ENCODE data around the gene IL1RAP. TPM values are rescaled to one million over a fixed set of nuclear protein-coding genes. Genes with fewer than 3 reads are reported as not detected.

Gene IL1RAP
- total RNA-seq, 2 donors from 2014 or later, result 3.4 to 6.3 TPM

DNA sequence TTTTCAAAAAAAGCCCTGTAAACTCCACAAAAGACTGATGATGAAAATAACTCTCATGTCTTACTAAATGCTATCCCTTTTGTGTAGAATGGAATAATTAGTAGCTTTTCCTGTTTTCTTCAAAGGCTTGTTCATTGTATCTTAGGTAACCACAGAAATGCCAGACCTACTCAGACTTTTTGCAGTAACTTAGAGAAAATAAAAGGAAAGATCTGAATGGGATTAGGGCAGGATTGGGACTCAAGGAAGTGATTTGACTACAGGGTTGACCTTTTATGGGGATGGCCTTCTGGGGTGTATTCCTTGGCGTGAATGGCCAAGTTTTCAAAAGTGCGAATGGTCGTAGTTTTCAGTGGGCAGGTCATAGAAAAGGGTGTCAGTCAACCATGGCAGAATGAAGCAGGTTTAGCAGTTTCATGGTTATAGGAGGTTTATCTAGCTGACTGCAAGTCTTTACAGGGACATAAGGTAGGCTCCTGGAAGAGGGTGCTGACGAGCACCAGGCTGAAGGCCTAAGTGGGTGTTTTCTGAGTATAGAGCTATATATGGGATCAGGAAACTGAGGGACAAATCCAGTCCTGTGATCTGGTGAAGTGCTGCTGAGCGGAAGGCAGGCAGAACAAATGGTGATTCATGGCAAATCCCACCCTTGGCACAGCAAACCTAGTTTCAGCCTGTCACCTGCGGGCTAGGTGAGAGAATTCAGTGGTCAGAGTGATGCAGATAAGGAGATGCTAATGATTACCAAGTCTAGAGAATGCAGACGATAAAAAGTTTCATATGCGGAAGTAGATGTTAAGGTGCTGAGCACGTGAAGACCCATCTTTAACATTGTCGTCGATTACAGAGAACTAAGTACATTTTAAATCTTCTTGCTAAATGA lies 46.4 kb downstream of the IL1RAP start:
- H3K36me3 ChIP-seq, result no peaks in the 10 kb centered on the region
- no peak overlapping the region for H3K4me3 ChIP-seq
- H3K9me3 ChIP-seq, result no peaks in the 10 kb centered on the region
- TF ChIP-seq, protein P1, sequence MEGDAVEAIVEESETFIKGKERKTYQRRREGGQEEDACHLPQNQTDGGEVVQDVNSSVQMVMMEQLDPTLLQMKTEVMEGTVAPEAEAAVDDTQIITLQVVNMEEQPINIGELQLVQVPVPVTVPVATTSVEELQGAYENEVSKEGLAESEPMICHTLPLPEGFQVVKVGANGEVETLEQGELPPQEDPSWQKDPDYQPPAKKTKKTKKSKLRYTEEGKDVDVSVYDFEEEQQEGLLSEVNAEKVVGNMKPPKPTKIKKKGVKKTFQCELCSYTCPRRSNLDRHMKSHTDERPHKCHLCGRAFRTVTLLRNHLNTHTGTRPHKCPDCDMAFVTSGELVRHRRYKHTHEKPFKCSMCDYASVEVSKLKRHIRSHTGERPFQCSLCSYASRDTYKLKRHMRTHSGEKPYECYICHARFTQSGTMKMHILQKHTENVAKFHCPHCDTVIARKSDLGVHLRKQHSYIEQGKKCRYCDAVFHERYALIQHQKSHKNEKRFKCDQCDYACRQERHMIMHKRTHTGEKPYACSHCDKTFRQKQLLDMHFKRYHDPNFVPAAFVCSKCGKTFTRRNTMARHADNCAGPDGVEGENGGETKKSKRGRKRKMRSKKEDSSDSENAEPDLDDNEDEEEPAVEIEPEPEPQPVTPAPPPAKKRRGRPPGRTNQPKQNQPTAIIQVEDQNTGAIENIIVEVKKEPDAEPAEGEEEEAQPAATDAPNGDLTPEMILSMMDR (IDR thresholded peaks at IDR 0.05), result no peak
- no peak for DNase-seq (ENCODE audit: low spot score)
- H3K27me3 ChIP-seq, result no peaks in the 10 kb centered on the region
- H3K27ac ChIP-seq, result no peak overlapping the region
- H3K4me1 ChIP-seq, result no peaks in the 10 kb centered on the region

GRCh38 chr3:190562866-190563510 lies 49.1 kb downstream of the IL1RAP start:
- Histone ChIP-seq H3K4me1 (peaks cover 0 to 18% of the 10 kb centered on the region in 2 donors), H3K9me3 (no peaks in the 10 kb centered on the region), H3K27me3 (no peaks in the 10 kb centered on the region), H3K27ac (no peak overlapping the region), H3K36me3 (no peaks in the 10 kb centered on the region), H3K4me3 (no peak overlapping the region)
- no peak for DNase-seq (ENCODE audit: low spot score)
- TF ChIP-seq, protein P1 (IDR thresholded peaks at IDR 0.05), result no peak

GRCh38 chr3:190564175-190564574 lies 50.3 kb downstream of the IL1RAP start:
- TF ChIP-seq, protein P1 (IDR thresholded peaks at IDR 0.05), result no peak
- H3K4me3 ChIP-seq, result no peak overlapping the region
- H3K27me3 ChIP-seq, result no peaks in the 10 kb centered on the region
- H3K4me1 ChIP-seq, result peaks cover 0 to 18% of the 10 kb centered on the region in 2 donors
- H3K36me3 ChIP-seq, result no peaks in the 10 kb centered on the region
- DNase-seq (ENCODE audit: low spot score), result no peak
- H3K27ac ChIP-seq, result no peak overlapping the region
- H3K9me3 ChIP-seq, result no peaks in the 10 kb centered on the region

DNA sequence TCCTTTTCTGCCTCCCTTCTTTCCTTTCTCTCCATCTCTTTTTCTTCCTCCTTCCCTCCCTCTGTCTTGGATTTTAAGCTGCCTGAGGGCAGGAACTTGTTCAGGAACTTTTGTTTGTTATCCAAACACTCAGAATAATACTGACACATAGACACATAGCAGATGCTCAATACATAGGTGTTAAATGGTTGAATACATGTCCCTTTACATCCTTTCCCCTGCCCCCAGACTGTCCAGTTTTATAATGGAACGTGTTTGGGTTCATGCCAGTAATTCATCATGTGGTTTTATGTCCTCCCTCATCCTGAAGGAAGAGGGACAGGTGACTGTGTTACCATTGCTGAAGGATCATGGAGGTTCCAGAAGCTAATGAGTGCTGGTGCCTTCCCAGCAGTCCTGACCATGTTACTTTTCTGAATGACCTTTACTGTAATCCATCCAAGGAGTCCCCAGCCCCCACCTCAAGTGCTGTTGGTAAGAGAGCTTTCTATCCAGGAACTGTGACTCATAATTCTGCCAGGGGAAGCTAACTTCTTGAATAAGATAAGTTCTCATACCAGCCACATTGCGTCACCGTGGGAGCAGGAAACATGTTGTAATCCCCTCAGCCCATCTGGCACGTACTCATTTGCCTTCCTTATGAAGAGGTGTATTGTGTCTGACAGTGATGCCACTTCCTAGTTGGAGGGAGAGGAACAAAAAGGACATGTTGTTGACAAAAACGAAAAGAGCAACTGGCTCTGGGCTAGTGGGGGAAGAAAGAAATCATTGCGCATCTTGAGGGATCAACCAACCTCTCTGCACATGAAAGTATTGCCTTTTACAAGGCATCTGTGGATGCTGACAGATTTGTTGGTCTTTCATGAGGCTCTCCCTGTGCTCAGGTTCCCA lies 52.4 kb downstream of the IL1RAP start:
- Histone ChIP-seq H3K4me3 (no peak overlapping the region), H3K4me1 (peaks cover 0 to 18% of the 10 kb centered on the region in 2 donors), H3K27me3 (no peaks in the 10 kb centered on the region), H3K36me3 (no peaks in the 10 kb centered on the region), H3K9me3 (no peaks in the 10 kb centered on the region), H3K27ac (peak overlapping the region; percentile 58 to 65)
- peak; percentile 97 for DNase-seq (ENCODE audit: low spot score)
- TF ChIP-seq, protein P1 (IDR thresholded peaks at IDR 0.05), result no peak

DNA sequence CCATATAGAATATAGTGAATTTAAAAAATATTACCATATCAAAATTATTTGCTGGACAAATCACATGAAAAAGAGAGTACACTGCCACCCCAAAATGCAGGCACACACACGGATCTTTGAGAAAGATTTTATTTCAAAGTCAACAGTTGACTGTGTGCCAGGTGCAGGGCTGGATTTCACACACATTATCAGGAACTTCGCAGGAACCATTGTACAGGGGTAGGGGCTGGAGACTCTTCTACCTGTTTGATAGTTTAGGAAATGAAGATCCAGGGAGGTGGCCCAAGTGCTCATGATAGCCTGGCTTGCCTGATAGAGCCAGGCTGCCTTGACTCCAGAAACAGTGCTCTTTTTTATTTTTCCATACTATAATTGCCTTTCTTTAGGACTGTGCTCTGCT lies 54.2 kb downstream of the IL1RAP start:
- Histone ChIP-seq H3K27ac (peak overlapping the region in 1 of 2 donors; percentile 6), H3K4me3 (no peak overlapping the region), H3K4me1 (peaks cover 0 to 18% of the 10 kb centered on the region in 2 donors), H3K27me3 (no peaks in the 10 kb centered on the region), H3K9me3 (no peaks in the 10 kb centered on the region), H3K36me3 (no peaks in the 10 kb centered on the region)
- TF ChIP-seq, protein P1 (IDR thresholded peaks at IDR 0.05), result no peak
- no peak for DNase-seq (ENCODE audit: low spot score)

Measured in right atrium auricular region (tissue), 2 donors.